Stimulated activated naive CD8-positive, alpha-beta T cell treated with anti-CD3 and anti-CD28 coated beads, Interleukin-15, amount 100 ng/mL, for 72 hours (primary cell): ENCODE data around the gene MYO1B.

Experiments
- ATAC-seq: fragments of 150-1000 bp; cut with Tn5 transposase; 2 replicates; pipeline ENCODE4 v1.10.0; 2021; ENCODE audit warnings: mild to moderate bottlenecking, moderate library complexity
- DNase-seq, 2 donors: peaks; one replicate each; pipeline ENCODE4 v3.0.0; 2021 to 2022
- H3K27ac Mint-ChIP-seq, 2 donors: one replicate each; pipeline ENCODE4 v1.8.0; 2022; ENCODE audit warnings: mild to moderate bottlenecking in 2 of 2, mixed read lengths in 2 of 2, moderate library complexity in 2 of 2
- H3K27me3 Mint-ChIP-seq: one replicate; pipeline ENCODE4 v1.8.0; 2022; ENCODE audit warnings: mixed read lengths
- H3K4me1 Mint-ChIP-seq: one replicate; pipeline ENCODE4 v1.8.0; 2022; ENCODE audit warnings: mild to moderate bottlenecking, mixed read lengths
- H3K4me3 Mint-ChIP-seq, 2 donors: one replicate each; pipeline ENCODE4 v1.8.0; 2022; ENCODE audit warnings: mild to moderate bottlenecking in 2 of 2, mixed read lengths in 2 of 2, moderate library complexity in 1 of 2
- H3K9me3 Mint-ChIP-seq, 2 donors: one replicate each; pipeline ENCODE4 v1.8.0; 2022; ENCODE audit warnings: mixed read lengths in 2 of 2

Gene MYO1B

DNA sequence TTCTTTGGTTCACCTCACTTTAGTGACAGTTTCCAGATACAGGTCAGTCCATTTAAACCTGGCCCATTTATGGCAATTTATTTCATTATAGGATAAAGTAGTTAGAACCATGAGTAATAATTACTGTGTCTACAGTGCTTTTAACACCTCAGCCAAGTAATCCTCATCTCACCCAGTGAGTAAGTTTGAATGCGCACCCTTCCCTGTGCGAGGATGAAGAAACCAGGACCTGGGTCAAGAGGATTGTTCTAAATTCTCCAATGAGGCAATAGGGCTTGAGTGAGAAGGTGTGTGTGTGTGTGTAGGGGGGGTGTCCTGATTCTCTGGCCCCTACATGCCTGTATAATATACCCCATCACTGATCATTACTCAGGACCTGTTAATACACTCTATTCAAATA is 854 bp upstream of the MYO1B start:
- peaks cover 23% of the 10 kb centered on the region for H3K4me1 Mint-ChIP-seq
- H3K27me3 Mint-ChIP-seq, result no peaks in the 10 kb centered on the region
- H3K4me3 Mint-ChIP-seq, result peak overlapping the region in 1 of 2 donors; percentile 77
- peaks cover 0 to 5% of the 10 kb centered on the region in 2 donors for H3K9me3 Mint-ChIP-seq
- DNase-seq (no peak), ATAC-seq (no peak)
- no peak overlapping the region for H3K27ac Mint-ChIP-seq

DNA sequence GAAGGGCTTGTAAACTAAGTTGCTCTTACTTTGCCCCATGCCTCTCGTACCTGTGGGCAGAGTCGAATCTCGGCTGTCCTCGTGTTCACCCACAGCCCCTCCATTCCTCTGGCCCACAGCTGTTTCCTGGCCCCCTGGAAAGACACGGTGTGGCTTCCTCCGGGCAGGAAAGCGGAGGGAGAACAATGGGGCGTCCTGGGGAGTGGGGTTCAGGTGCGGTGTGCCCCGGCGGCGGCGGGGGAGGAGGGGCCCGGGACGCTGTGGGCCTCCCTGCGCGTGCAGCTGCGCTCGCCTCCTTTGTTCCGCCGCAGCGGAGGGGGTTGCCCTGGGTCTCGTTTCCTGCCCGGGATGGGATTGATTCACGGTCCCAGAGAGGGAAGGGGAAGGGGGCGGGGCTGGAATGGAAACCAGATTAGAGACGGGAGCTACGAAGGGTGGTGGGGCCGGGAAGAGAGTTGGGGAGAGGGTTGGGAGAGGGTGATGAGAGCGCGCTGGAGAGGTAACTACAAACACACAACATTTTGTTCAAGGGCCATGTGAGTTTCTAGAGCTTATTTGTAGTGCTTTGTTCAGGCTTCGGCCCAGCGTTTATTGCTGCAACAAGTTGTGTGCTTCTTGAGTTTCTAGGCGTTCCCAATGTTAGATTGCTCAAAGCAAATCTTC is 796 bp downstream of the MYO1B start:
- peaks cover 23% of the 10 kb centered on the region for H3K4me1 Mint-ChIP-seq
- peak overlapping the region; percentile 90 to 92 for H3K4me3 Mint-ChIP-seq
- H3K9me3 Mint-ChIP-seq, result peaks cover 0 to 5% of the 10 kb centered on the region in 2 donors
- no peaks in the 10 kb centered on the region for H3K27me3 Mint-ChIP-seq
- DNase-seq, result peak; percentile 45 to 51
- H3K27ac Mint-ChIP-seq, result peak overlapping the region; percentile 87
- ATAC-seq, result peak; percentile 65

DNA sequence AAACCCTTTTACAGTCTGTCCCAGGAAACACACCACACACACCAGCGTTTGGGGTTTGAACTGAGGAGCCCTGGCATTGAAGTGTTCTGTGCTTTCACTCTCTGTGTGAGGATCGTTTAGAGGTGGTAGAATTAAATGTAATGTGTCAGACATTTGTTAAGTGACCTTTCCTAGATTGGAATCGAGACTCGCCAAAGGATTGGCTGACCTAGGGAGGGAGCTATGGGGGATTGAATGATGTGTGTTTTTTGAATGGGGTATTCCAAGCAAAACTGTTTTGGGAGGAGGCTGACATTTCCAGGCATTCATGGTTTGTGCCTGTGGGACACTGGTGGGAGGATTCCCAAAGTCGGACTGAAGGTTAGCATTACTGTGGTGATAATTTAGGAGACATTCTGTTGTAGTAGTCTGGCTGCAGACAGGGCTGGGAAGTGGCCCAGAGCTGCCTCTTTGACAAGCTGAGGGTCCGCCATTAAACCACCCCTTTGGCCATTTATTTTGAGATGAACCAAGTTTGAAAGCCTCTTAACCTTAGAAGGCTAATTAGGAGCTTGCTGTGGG is 1.7 kb downstream of the MYO1B start:
- Mint-ChIP-seq H3K4me1 (peaks cover 23% of the 10 kb centered on the region), H3K27me3 (no peaks in the 10 kb centered on the region), H3K27ac (no peak overlapping the region), H3K4me3 (peak overlapping the region; percentile 22 to 90), H3K9me3 (peaks cover 0 to 5% of the 10 kb centered on the region in 2 donors)
- DNase-seq, result no peak
- no peak for ATAC-seq

DNA sequence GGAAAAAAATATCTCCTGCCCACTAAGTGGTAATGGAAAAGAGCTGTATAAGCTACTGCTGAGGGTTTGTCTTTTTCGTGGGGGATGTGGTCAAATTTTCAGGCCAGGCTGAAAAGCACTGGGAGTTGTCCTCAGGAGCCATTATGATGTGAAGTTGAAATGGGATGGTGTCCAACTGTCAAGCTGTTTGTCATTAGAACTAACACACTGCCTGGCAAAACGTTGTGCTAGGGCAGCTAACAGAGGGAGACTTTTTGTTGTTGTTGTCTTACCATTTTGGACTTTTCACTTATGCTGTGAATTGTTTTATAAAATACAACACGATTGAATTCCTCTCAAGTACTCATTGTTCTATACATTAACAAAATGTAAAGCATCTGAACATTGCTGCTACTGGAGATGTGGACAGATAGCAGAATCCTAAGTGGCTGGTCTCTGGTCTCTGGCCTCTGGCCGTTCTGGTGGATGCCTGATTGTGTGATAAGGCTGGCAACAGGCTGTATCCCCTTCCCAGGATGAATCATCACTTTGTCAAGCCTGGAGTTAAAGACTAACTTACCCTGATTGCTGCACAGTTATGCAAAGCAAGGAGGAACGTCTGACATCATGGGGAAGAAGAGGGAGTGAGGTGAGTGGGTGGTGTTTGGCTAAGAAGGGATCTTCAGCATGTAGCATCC is 2.3 kb downstream of the MYO1B start:
- peak overlapping the region in 1 of 2 donors; percentile 90 for H3K4me3 Mint-ChIP-seq
- H3K9me3 Mint-ChIP-seq, result peaks cover 0 to 5% of the 10 kb centered on the region in 2 donors
- H3K4me1 Mint-ChIP-seq, result peaks cover 23% of the 10 kb centered on the region
- ATAC-seq (no peak), DNase-seq (no peak)
- no peak overlapping the region for H3K27ac Mint-ChIP-seq
- no peaks in the 10 kb centered on the region for H3K27me3 Mint-ChIP-seq

DNA sequence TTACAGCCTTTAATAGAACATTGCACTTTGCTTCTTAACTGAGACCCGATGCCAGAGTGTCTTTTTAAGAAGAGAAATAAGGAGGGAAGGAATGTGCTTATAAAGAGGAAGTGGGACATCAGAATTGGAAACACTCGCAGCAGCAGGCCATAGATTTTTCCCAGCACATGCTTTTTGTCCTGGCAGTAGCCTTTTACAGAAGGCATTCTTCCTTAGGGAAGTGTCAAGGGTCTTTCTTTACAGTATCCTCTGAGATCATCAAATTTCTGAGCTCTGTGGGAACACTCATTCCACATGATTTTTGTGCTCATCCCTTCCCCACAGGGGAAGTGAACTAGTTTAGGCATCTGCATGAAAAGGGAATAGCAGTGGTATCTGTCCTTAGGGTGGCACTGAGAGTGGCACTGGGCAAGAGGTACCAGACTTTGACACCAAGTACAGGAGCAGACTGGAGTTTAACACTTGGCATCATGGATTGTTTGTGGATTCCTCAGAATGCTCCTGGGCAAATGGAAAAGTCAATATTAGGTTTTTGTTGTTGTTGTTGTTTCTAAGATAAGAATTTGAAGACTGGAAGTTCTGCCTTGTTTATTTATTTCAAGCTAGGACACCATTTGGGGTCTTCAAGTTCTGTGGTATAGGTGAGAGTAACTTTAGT is 4.1 kb downstream of the MYO1B start:
- no peak overlapping the region for H3K4me3 Mint-ChIP-seq
- no peak for DNase-seq
- H3K27me3 Mint-ChIP-seq, result no peaks in the 10 kb centered on the region
- H3K9me3 Mint-ChIP-seq, result no peaks in the 10 kb centered on the region
- no peak for ATAC-seq
- H3K4me1 Mint-ChIP-seq, result peaks cover 23% of the 10 kb centered on the region
- no peak overlapping the region for H3K27ac Mint-ChIP-seq

DNA sequence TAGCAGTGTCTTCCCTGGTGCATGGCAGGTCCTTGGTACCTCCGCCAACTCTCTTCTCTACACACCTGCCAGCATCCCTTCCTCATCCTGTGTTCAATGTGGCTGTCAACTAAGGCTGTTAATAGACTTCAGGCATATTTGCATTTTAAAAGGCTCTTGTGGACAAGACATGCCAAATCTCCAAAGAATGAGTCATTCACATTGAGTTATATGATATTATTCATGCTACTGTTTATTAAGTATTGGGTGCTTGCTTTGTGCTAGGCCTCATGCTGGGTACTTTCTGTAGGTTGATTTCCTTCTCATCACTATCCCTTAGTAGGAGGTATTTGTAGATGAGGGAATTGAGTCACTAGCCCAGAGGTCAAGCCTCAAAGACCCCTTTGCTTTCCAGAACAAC is 5.2 kb downstream of the MYO1B start:
- H3K4me1 Mint-ChIP-seq, result peaks cover 23% of the 10 kb centered on the region
- no peaks in the 10 kb centered on the region for H3K9me3 Mint-ChIP-seq
- no peak overlapping the region for H3K27ac Mint-ChIP-seq
- H3K4me3 Mint-ChIP-seq, result no peak overlapping the region
- DNase-seq, result no peak
- no peaks in the 10 kb centered on the region for H3K27me3 Mint-ChIP-seq
- ATAC-seq, result no peak

DNA sequence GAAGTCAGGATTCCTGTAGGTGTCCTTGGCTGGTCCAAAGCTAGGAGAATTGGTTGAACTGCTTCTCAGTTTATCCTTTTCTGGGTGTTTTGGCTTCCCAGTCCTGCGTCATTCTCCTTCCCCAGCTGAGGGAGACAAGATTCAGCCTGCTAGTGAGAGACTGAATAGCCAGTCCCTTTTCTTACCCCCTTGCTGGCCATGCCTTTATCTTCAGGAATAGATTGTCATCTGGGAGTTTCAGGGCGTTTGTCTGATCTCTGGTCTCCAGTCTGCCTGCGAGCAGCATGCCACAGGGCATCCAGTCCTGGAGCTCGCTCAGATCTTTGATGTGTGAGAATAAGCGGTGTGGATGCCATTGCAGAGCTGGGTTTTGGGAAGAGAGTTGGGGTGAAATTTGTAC is 5.8 kb downstream of the MYO1B start:
- Mint-ChIP-seq H3K27ac (no peak overlapping the region), H3K4me3 (no peak overlapping the region), H3K27me3 (no peaks in the 10 kb centered on the region), H3K4me1 (peaks cover 20% of the 10 kb centered on the region), H3K9me3 (no peaks in the 10 kb centered on the region)
- ATAC-seq, result no peak
- DNase-seq, result no peak

DNA sequence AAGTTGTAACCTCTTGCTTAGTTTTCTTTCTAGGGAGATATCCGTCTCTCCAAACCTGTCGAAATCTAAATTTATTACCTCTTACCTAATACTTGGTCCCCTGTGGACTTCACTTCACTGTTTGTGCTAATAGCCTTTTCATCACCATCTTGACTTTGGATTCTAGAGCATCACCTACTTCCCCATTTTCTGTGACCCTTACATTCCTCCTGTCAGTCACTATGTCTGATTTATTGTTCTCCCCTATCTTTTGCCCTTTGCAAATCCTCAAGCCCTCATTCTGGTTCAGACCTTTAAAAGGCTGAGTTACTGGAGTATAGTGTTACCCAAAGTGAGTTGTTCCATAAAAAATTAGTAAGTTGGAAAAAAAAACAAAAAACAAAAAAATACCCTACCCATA is 7.5 kb downstream of the MYO1B start:
- Mint-ChIP-seq H3K27me3 (no peaks in the 10 kb centered on the region), H3K4me3 (no peak overlapping the region), H3K4me1 (peaks cover 3% of the 10 kb centered on the region), H3K9me3 (no peaks in the 10 kb centered on the region), H3K27ac (no peak overlapping the region)
- DNase-seq (no peak), ATAC-seq (no peak)

DNA sequence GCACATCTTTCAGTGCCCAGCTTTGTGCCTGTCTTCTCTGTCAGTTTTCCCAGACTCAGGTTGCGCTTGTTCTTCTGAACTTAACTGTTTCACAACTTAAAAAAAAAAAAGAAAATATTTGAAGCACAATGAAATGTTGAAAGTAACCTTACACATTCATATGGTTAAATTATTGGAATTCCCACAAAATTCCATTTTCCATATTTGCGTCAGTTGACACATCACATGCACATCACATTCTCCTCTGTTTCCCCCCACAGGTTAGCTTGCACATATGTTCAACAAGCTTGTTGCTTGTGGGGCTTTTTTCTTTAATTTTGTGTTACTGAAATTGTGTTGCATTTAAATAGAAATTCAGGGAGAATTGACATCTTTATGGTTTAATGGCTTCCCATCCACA is 8.3 kb downstream of the MYO1B start:
- no peak for ATAC-seq
- Mint-ChIP-seq H3K4me3 (no peak overlapping the region), H3K4me1 (no peaks in the 10 kb centered on the region), H3K9me3 (no peaks in the 10 kb centered on the region), H3K27ac (no peak overlapping the region), H3K27me3 (no peaks in the 10 kb centered on the region)
- DNase-seq, result no peak

DNA sequence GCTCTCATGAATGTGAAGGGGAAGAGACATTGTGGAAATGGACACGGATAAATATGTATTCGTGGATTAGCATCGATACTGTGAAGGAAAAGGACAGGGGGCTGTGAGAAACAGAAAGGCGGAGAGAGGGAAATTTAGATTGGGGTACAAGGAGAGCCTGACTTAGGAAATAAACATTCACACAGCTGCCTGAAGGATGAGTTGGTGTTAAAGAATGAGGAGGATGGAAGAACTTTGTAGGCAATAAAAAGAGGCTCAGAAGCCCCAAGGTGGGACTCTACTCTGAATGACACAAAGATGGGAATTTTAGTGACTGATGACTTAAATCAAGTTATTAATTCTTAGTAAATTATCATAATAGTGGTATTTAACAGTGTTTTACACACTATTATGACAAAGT is 10.1 kb downstream of the MYO1B start:
- Mint-ChIP-seq H3K27ac (no peak overlapping the region), H3K4me1 (no peaks in the 10 kb centered on the region), H3K27me3 (no peaks in the 10 kb centered on the region), H3K9me3 (no peaks in the 10 kb centered on the region), H3K4me3 (no peak overlapping the region)
- ATAC-seq (no peak), DNase-seq (no peak)

DNA sequence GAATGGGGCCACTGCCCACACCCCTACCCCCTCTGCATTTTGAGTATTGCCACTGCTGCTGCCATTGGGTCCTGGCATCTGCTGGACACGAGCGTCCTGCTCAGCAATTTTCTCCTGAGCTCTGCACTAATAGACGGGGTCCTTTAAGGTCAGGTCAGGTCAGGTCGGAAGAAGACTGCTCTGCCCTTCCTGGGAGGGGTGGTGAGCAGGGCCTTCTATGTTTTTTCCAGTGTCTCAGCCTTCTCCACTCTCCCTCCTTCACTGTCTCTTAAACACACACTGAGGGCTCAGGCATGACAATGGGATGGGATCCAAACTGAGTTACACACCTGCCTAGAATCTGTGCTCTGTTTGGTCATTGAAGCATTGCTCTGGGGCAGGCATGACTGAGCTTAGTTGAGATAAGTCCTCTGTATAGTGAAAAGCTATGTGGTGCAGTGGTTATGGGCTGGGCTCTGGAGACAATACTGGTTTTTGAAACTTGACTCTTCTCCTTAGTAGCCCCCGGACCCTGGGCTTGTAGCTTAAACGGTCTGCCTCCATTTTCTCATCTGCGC is 10.6 kb downstream of the MYO1B start:
- DNase-seq (no peak), ATAC-seq (peak; percentile 23)
- no peaks in the 10 kb centered on the region for H3K9me3 Mint-ChIP-seq
- H3K4me3 Mint-ChIP-seq, result no peak overlapping the region
- no peaks in the 10 kb centered on the region for H3K27me3 Mint-ChIP-seq
- no peaks in the 10 kb centered on the region for H3K4me1 Mint-ChIP-seq
- H3K27ac Mint-ChIP-seq, result no peak overlapping the region

DNA sequence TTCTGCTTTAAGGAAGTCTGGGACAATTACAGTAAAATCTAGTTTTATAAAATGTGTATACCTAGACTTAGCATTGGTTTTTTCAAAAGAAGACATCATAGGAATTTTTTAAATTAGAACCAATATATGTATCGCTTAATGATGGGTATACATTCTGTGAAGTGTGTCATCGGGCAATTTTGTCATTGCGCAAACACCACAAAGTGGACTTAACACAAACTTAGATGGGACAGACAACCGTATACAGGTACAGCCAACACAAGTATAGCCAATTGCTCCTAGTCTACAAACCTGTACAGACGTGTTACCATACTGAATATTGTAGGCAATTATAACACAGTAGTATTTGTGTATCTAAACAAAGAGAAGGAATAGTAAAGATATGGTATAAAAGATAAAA is 12.7 kb downstream of the MYO1B start:
- Mint-ChIP-seq H3K9me3 (no peaks in the 10 kb centered on the region), H3K4me3 (no peak overlapping the region), H3K4me1 (peaks cover 5% of the 10 kb centered on the region), H3K27ac (no peak overlapping the region), H3K27me3 (no peaks in the 10 kb centered on the region)
- no peak for DNase-seq
- no peak for ATAC-seq

DNA sequence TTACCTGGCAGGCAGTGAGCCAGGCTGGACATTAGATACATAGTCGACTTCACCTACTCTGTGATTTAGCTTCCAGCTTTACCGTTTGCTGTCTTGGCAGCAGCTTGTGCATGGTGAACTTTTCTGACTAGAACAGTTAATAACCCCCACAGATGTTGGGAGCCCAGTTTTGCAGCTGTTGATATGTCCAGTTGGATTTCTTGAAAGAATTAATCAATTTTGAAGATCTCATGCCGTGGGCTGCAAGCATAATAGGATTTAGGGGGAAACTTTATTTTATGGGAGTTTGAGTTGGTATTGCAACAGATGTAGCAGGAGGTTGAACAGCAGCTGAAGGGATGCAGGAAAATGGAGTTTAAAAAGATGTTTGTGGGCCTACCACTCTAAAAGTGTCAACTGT is 13.8 kb downstream of the MYO1B start:
- DNase-seq, result no peak
- H3K9me3 Mint-ChIP-seq, result no peaks in the 10 kb centered on the region
- ATAC-seq, result no peak

DNA sequence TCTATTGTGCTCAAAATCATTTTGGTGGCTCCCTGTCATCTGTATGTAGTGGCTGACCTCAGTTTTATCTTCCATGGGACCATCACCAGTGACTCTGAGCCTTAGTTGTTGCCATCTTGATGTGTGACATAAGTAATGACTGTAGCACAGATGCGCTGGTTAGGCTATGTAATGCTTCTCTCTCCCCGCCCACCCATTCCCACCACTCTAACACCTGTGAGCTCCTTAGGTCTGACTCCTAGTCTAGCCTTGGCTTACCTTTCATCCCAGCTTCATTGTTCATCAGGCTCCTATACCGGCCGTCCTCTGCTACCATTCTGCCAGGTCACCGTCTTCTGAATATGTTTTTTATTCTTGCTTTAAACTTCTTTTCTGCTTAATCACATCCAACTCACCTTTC is 17.2 kb downstream of the MYO1B start:
- peak; percentile 18 for ATAC-seq
- Mint-ChIP-seq H3K27ac (no peak overlapping the region), H3K27me3 (no peaks in the 10 kb centered on the region), H3K9me3 (no peaks in the 10 kb centered on the region), H3K4me3 (no peak overlapping the region), H3K4me1 (peaks cover 13% of the 10 kb centered on the region)
- no peak for DNase-seq

More for the DNA sequence above, 13.8 kb downstream of the MYO1B start:
- no peak overlapping the region for H3K27ac Mint-ChIP-seq
- H3K4me3 Mint-ChIP-seq, result no peak overlapping the region
- H3K4me1 Mint-ChIP-seq, result peaks cover 6% of the 10 kb centered on the region
- H3K27me3 Mint-ChIP-seq, result no peaks in the 10 kb centered on the region

DNA sequence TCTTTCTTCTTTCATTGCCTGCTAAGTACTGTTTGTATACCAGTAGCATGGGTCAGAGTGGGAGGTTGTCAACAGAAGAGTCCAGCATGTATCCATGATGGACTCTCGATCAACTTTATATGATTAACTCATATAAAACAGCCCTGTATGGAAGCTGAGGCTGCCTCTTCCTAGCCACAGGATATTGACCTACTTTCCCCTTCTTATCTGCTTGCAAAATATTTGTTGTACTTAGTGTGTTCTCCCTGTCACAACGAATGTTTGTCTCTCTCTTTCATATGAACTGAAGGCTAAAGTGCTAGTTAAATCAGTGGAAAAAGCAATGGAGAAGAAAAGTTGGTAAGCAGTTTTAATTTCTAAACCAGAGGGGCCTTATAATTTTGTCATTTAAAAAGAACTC is 17.8 kb downstream of the MYO1B start:
- H3K27ac Mint-ChIP-seq, result peak overlapping the region in 1 of 2 donors; percentile 32
- no peaks in the 10 kb centered on the region for H3K27me3 Mint-ChIP-seq
- no peak for DNase-seq
- ATAC-seq, result no peak
- no peaks in the 10 kb centered on the region for H3K9me3 Mint-ChIP-seq
- peaks cover 13% of the 10 kb centered on the region for H3K4me1 Mint-ChIP-seq
- no peak overlapping the region for H3K4me3 Mint-ChIP-seq

DNA sequence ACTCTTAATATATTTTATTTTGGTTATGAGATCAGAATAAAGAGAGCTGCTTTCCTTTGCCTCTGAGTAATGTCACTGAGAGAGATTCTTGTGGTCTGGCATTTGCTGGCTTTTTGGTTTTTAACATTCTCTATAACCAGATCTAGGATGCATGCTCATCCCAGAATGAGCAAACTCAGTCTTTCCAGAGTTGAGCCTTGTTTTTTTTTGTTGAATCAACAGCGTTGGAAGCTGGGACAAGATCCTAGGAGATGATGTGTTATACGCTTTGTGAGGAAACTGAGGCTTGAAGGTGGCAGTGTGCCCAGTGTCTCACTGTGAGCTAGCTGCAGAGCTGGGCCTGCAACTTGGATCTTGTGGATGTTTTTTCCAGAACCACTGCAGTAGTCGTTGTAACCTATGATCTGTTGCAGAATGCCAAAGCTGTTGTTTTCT is 19.5 kb downstream of the MYO1B start:
- Mint-ChIP-seq H3K27me3 (no peaks in the 10 kb centered on the region), H3K4me1 (peaks cover 13% of the 10 kb centered on the region), H3K4me3 (no peak overlapping the region), H3K9me3 (no peaks in the 10 kb centered on the region), H3K27ac (no peak overlapping the region)
- ATAC-seq (peak; percentile 23), DNase-seq (no peak)
